NCI-H1092 (cell line): ENCODE data around the gene SBK3.
A peak's percentile ranks its signal among the peaks of the same experiment; 100 is the strongest.
"Not testable (repeated sequence)": the region's sequence is repeated elsewhere in the genome, so short reads cannot be mapped to it uniquely, and the experiment has no call there.

Experiments used
- DNase-seq: peaks from one replicate; lab custom pipeline; 2025; lab: John Stamatoyannopoulos, UW

Gene SBK3

GRCh38 chr19:55516878-55517620, 28.3 kb downstream of the SBK3 start:
- DNase-seq, result peak; percentile 82

GRCh38 chr19:55508120-55508519, 37.2 kb downstream of the SBK3 start:
- no peak for DNase-seq

- no peak for DNase-seq
These were observed 40.4 kb downstream of the SBK3 start for GRCh38 chr19:55504981-55505380.

GRCh38 chr19:55504252-55504603, 41.1 kb downstream of the SBK3 start:
- no peak for DNase-seq

GRCh38 chr19:55503502-55504251, 41.7 kb downstream of the SBK3 start:
- DNase-seq, result peak; percentile 77

GRCh38 chr19:55503157-55503501, 42.2 kb downstream of the SBK3 start:
- no peak for DNase-seq

- no peak for DNase-seq
These were observed 43.0 kb downstream of the SBK3 start for GRCh38 chr19:55502197-55502952.

GRCh38 chr19:55500368-55500952, 44.9 kb downstream of the SBK3 start:
- no peak for DNase-seq

- no peak for DNase-seq
These were observed 47.0 kb downstream of the SBK3 start for GRCh38 chr19:55498246-55498840.

- no peak for DNase-seq
These were observed 47.6 kb downstream of the SBK3 start for GRCh38 chr19:55497763-55498162.

- DNase-seq, result not testable (repeated sequence)
These were observed 48.5 kb downstream of the SBK3 start for GRCh38 chr19:55496820-55497219.

GRCh38 chr19:55495646-55496349, 49.5 kb downstream of the SBK3 start:
- DNase-seq, result no peak

GRCh38 chr19:55494172-55494761, 51.1 kb downstream of the SBK3 start:
- DNase-seq, result no peak

- DNase-seq, result no peak
These were observed 51.6 kb downstream of the SBK3 start for GRCh38 chr19:55493645-55494171.

- DNase-seq, result no peak
These were observed 52.2 kb downstream of the SBK3 start for GRCh38 chr19:55493052-55493644.

GRCh38 chr19:55492362-55492944, 52.9 kb downstream of the SBK3 start:
- DNase-seq, result no peak

GRCh38 chr19:55491546-55492360, 53.6 kb downstream of the SBK3 start:
- DNase-seq, result no peak
